Muscle layer of colon (tissue), 2 donors: ENCODE results near the gene ROCK2.

Experiments used
- H3K27ac ChIP-seq: one replicate; pipeline ENCODE4 v1.7.0; 2013; ENCODE audit warnings: low read depth, mild to moderate bottlenecking, low read length, moderate library complexity
- H3K27me3 ChIP-seq, 2 donors: one replicate each; pipeline ENCODE4 v1.7.0; 2013; ENCODE audit warnings: low read length in 2 of 2, mild to moderate bottlenecking in 2 of 2; ENCODE audit not compliant: insufficient read depth in 2 of 2, control insufficient read depth in 1 of 2
- H3K36me3 ChIP-seq: one replicate; pipeline ENCODE4 v1.7.0; 2013; ENCODE audit warnings: mild to moderate bottlenecking, low read length; ENCODE audit not compliant: insufficient read depth
- H3K4me1 ChIP-seq: one replicate; pipeline ENCODE4 v1.7.0; 2013; ENCODE audit warnings: mild to moderate bottlenecking, low read length; ENCODE audit not compliant: insufficient read depth
- H3K4me3 ChIP-seq, 2 donors: one replicate each; pipeline ENCODE4 v1.7.0; 2013; ENCODE audit warnings: low read length in 2 of 2, low read depth in 1 of 2, mild to moderate bottlenecking in 1 of 2, moderate library complexity in 1 of 2
- H3K9ac ChIP-seq: one replicate; pipeline ENCODE4 v1.7.0; 2013; ENCODE audit warnings: low read length
- H3K9me3 ChIP-seq: one replicate; pipeline ENCODE4 v1.7.0; 2013; ENCODE audit warnings: mild to moderate bottlenecking, low read length
- donor health status: abdominal sarcoma.
- donor health status: Adenocarcinoma of cecum.

Gene ROCK2

DNA sequence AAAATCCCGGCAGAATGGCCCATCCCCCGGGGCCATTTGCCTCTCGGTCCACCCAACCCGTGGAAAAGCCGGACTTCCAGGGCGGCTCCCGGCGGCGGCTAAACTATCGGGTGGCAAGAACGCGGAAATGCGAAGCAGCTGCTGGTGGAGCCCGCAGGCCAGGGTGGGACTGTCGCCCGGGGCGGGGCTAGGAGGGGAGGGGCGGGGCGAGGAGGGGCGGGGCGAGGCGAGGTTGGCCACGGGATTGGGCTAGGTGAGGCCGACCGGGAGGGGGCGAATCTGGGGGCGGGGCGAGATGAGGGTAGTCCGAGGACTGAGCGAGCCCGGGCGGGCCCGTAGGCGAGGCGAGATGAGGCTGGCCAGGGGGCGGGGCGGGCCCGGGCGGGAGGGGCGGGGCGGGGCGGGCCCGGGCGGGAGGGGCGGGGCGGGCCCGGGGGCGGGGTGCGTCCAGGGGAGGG is 189.5 kb downstream of the ROCK2 start:
- Histone ChIP-seq H3K27ac (peak overlapping the region; percentile 93), H3K27me3 (no peaks in the 10 kb centered on the region), H3K36me3 (no peaks in the 10 kb centered on the region), H3K4me3 (peak overlapping the region; percentile 64 to 76), H3K9me3 (no peaks in the 10 kb centered on the region), H3K4me1 (peaks cover 14% of the 10 kb centered on the region), H3K9ac (peak overlapping the region; percentile 88)

DNA sequence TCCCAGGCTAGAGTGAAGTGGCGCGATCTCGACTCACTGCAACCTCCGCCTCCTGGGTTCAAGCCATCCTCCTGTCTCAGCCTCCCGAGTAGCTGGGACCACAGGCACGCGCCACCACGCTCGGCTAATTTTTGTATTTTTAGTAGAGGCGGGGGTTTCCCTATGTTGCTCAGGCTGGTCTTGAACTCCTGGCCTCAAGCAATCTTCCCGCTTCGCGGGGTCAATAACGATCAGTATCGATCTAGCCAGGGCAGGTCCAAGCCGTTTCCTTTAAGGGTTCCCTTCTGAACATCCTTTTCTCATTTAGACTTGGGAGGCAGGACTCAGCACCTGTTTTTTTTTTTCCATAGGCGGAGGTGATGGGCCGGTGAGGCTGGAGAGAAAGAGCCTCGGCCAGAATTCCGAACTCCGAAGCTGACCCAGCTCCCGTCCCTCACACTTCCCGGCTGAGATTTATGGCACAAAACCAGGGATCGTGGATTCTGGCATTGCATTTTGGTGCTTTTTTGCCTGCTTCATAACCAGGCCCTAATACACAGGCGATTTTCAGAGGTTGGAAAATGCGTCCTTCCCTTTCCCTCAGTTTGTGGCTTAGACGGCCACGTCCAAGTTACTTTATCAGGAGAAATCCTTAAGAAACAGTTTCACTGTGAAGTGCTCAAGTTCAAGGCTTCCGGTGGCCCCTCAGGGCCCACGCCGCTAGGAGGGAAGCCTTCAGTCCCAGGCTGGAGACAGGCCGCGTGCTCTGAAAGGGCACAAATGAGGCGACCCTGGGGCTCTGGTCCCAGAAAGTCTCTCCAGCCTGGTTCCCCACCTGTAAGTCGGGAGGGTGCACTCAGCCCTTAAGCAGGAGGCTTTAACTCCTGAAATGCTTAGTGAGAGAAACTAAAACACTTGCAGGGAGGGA is 190.2 kb downstream of the ROCK2 start:
- peaks cover 14% of the 10 kb centered on the region for H3K4me1 ChIP-seq
- H3K36me3 ChIP-seq: no peaks in the 10 kb centered on the region
- peak overlapping the region; percentile 88 for H3K9ac ChIP-seq
- H3K27me3 ChIP-seq: no peaks in the 10 kb centered on the region
- H3K9me3 ChIP-seq: no peaks in the 10 kb centered on the region
- peak overlapping the region; percentile 93 for H3K27ac ChIP-seq
- H3K4me3 ChIP-seq: peak overlapping the region; percentile 64 to 76

GRCh38 chr2:11152591-11152990 is 191.8 kb downstream of the ROCK2 start:
- Histone ChIP-seq H3K4me3 (no peak overlapping the region), H3K9ac (no peak overlapping the region), H3K36me3 (no peaks in the 10 kb centered on the region), H3K4me1 (peaks cover 14% of the 10 kb centered on the region), H3K27me3 (no peaks in the 10 kb centered on the region), H3K9me3 (no peaks in the 10 kb centered on the region), H3K27ac (no peak overlapping the region)

- Histone ChIP-seq H3K4me1 (no peaks in the 10 kb centered on the region), H3K27ac (no peak overlapping the region), H3K36me3 (no peaks in the 10 kb centered on the region), H3K27me3 (no peaks in the 10 kb centered on the region), H3K9ac (no peak overlapping the region), H3K9me3 (no peaks in the 10 kb centered on the region), H3K4me3 (no peak overlapping the region)
These were observed 197.2 kb downstream of the ROCK2 start for GRCh38 chr2:11147263-11147662.

DNA sequence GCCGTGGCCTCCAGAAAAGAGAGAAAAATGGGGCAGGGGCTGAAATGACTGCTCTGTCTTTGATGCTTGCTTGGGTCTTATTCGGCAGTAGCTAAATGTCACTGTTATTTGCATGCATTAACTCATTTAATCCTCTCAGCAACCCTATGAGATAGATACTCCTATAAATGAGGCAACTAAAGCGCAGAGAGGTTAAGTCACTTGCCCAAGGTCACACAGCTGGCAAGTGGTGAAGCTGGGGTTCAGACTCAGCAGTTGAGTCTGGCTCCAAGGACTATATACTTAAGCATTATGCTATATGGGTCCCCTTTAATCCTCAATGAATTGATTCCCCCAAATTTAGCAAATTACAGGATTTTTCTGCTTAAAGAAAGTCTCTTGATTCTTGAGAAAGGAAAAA is 198.4 kb downstream of the ROCK2 start:
- H3K4me1 ChIP-seq: no peaks in the 10 kb centered on the region
- no peaks in the 10 kb centered on the region for H3K36me3 ChIP-seq
- no peak overlapping the region for H3K4me3 ChIP-seq
- H3K27me3 ChIP-seq: no peaks in the 10 kb centered on the region
- no peak overlapping the region for H3K27ac ChIP-seq
- H3K9ac ChIP-seq: no peak overlapping the region
- H3K9me3 ChIP-seq: no peaks in the 10 kb centered on the region

DNA sequence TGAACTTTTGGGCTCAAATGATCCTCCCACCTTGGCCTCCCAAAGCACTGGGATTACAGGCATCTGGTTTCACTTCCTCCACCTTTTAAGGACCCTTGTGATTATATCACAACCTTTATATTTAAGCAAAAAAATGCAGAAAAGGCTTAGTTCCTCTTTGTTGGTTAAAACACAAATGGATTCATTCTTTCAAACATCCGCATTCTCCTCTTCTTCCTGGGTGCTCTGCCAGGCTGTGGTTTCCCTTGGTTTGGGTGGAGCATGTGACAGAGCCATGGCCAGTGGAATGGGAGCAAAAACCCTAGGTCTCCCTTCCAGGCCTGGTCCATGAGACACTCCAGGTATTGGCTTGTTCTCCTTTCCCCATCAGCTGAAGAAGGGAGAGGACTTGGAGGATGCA is 199.1 kb downstream of the ROCK2 start:
- no peaks in the 10 kb centered on the region for H3K27me3 ChIP-seq
- H3K9ac ChIP-seq: no peak overlapping the region
- H3K4me3 ChIP-seq: no peak overlapping the region
- no peaks in the 10 kb centered on the region for H3K9me3 ChIP-seq
- no peak overlapping the region for H3K27ac ChIP-seq
- H3K36me3 ChIP-seq: no peaks in the 10 kb centered on the region
- no peaks in the 10 kb centered on the region for H3K4me1 ChIP-seq

GRCh38 chr2:11144738-11145079 is 199.7 kb downstream of the ROCK2 start:
- Histone ChIP-seq H3K4me3 (no peak overlapping the region), H3K9ac (no peak overlapping the region), H3K36me3 (no peaks in the 10 kb centered on the region), H3K4me1 (no peaks in the 10 kb centered on the region), H3K9me3 (no peaks in the 10 kb centered on the region), H3K27ac (no peak overlapping the region), H3K27me3 (no peaks in the 10 kb centered on the region)

GRCh38 chr2:11144077-11144737 is 200.2 kb downstream of the ROCK2 start:
- no peaks in the 10 kb centered on the region for H3K27me3 ChIP-seq
- H3K9ac ChIP-seq: no peak overlapping the region
- no peaks in the 10 kb centered on the region for H3K36me3 ChIP-seq
- H3K9me3 ChIP-seq: no peaks in the 10 kb centered on the region
- no peaks in the 10 kb centered on the region for H3K4me1 ChIP-seq
- H3K4me3 ChIP-seq: no peak overlapping the region
- H3K27ac ChIP-seq: no peak overlapping the region

DNA sequence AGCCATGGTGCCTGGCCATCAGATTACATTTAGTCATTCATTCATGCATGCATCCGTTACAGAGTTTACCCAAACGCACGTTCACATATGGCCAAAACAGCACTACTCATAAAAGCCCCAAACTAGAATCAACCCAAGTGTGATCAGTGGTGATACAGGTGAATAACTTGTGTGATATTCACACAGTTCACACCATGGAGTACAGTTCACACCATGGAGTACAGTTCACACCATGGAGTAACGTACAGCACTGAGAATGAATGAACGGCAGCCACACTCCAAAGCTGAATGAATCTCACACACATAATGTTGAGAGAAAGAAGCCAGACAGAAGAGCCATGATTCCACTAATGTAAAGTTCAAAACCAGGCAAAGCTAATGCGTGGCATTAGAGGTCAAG is 201.4 kb downstream of the ROCK2 start:
- no peaks in the 10 kb centered on the region for H3K27me3 ChIP-seq
- no peak overlapping the region for H3K4me3 ChIP-seq
- no peaks in the 10 kb centered on the region for H3K9me3 ChIP-seq
- H3K4me1 ChIP-seq: no peaks in the 10 kb centered on the region
- no peak overlapping the region for H3K27ac ChIP-seq
- no peaks in the 10 kb centered on the region for H3K36me3 ChIP-seq
- H3K9ac ChIP-seq: no peak overlapping the region

GRCh38 chr2:11142330-11142729 is 202.1 kb downstream of the ROCK2 start:
- Histone ChIP-seq H3K27me3 (no peaks in the 10 kb centered on the region), H3K36me3 (no peaks in the 10 kb centered on the region), H3K9ac (no peak overlapping the region), H3K27ac (no peak overlapping the region), H3K4me1 (no peaks in the 10 kb centered on the region), H3K9me3 (no peaks in the 10 kb centered on the region), H3K4me3 (no peak overlapping the region)

DNA sequence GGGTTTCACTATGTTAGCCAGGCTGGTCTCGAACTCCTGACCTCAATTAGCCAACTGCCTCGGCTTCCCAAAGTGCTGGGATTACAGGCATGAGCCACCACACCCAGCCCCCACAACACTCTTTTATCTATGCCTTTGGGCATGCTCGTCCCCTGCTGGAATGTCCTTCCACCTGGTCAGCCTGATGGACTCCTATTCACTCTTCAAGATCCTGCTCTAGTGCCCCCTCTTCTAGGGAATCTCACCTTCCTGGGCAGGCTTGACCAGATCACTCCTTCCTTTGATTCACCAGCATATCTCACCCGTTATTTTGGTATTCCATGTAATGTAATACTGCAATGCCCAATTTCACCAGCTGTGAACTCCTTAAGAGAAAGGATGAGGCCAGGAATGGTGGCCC is 203.1 kb downstream of the ROCK2 start:
- H3K4me3 ChIP-seq: no peak overlapping the region
- no peaks in the 10 kb centered on the region for H3K9me3 ChIP-seq
- H3K9ac ChIP-seq: no peak overlapping the region
- H3K27ac ChIP-seq: no peak overlapping the region
- H3K4me1 ChIP-seq: no peaks in the 10 kb centered on the region
- H3K27me3 ChIP-seq: no peaks in the 10 kb centered on the region
- H3K36me3 ChIP-seq: no peaks in the 10 kb centered on the region
